ENCODE results near the gene SP140L.
"Not testable (repeated sequence)": the region's sequence is repeated elsewhere in the genome, so short reads cannot be mapped to it uniquely, and the experiment has no call there.

SP140L gene

DNA sequence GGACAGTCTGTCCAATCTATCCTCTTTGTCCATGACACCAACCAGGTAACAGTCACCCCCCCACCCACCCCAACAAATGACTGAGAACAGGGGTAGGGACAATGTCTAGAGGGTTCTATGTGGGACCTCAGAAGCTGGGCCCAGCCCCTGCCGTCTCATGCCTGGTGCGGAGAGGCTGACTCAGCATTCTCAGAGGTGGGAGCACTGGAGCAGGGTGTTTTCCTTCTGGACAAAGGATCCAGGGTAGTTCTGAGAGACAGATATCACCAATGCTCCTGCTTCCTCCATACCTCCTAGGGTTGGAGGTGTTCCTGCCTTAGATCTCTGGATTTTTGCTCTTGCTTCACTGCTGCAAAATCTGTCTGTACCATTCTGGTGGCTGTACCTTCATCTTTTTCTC, 55.1 kb downstream of the SP140L start:
- no peak for DNase-seq (ENCODE audit: low read depth)

DNA sequence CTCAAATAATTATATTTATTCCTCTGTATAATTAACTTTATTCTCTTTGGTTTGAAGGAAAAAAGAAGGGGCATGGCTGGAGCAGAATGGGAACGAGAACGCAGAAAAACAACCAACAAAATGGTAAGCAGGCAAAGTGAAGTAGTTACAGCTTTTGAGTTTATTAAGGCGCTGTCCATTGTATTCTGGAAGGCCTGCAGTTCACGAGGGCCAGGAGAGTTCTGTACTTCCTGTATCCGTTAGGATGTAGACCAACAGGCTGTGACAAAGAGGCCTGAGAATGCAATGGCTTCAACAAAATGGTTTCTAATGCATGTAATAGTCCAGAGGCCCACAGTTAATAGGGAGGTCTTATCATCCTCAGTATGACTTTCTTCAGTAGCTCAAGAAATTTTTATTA, 56.5 kb downstream of the SP140L start:
- DNase-seq (ENCODE audit: low read depth) = no peak

DNA sequence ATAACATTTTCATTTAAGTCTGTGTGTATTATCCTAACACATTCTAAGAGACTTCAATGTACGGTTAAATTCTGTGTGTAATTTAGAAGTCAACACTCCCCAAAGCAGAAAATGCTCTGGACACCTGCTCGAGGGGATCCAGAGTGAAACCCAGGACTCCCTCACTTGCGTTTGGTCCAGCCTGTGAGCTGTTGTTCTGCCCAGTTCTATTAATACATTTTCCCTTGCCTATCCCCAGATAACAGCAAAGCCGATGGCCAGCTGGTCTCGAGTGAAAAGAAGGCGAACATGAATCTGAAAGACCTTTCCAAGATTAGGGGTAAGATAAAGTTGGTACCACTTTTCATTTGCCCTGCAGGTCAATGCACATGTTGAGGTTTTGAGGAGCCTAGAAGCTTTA, 58.0 kb downstream of the SP140L start:
- DNase-seq (ENCODE audit: low read depth) = no peak

DNA sequence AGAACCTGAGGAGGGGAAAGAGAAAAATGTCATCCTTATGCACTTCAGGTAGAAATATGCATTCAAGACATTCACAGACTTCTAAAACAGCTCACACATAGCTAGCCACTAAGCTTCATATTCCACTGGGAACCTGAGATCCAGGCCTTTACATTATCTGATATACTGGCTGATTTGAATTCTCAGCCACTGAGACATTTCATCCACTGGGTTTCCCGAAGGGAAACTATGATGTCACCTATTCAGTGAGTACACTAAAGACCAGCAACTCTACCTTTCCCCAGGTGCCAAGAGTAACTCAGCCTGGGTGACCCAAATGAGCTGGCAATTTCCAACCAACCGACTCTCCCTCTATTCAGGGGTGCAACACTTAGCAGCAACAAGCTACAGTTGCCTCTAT, 67.3 kb downstream of the SP140L start:
- no peak for DNase-seq (ENCODE audit: low read depth)

DNA sequence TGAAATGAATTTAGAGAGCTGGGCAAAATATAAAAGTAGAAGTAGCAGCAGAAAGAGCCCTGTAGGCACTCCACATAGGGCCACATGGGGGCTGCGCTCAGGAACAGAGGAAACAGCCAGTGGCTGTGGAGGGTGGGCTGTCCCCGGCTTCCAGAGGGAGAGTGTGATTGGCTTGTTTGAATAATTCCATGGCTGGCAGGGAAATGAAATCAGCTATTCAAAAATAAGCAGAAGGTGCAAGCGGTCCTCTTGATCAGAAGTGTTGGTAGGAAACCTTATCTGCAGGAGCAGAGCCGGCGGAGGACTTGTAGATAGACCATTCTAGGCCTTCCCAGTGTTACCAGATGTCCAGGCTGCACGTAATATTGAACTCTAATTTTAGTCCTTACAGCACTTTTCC, 71.7 kb downstream of the SP140L start:
- not testable (repeated sequence) for DNase-seq (ENCODE audit: low read depth)

DNA sequence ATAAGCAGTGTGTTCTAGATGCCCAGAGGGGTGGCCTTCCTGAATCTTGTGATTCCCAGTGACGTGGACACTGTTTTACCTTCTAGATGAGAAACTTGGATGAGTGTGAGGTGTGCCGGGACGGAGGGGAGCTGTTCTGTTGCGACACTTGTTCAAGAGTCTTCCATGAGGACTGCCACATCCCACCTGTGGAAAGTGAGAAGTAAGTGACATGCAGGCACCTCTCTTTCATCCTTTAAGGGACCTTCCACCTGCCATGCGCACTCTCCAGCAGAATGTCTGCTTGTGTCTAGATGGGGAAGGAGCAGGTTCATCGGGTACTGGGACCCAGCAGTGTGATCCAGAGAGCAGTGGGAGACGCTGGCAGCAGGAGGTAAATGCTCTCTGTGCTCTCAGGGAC, 73.0 kb downstream of the SP140L start:
- no peak for DNase-seq (ENCODE audit: low read depth)

DNA sequence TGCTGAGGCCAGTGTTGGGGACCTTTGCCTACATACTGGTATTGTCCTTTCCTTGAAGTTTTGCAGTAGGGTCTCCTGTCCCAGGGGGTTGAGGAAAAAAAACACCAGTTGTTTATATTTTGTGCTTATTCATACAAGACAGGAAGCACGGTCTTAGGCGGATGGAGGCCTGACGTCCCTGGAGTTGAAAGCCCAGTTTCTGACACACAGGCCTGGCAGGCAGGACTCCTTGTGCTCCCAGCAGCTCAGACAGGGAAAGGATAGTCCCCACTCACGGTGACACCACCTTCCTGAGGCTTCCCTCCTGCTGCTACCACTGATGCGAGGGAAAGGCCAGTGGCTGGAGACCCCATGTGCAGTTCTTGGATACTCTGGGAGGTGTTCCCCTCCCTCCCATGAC, 73.5 kb downstream of the SP140L start:
- DNase-seq (ENCODE audit: low read depth) = no peak

DNA sequence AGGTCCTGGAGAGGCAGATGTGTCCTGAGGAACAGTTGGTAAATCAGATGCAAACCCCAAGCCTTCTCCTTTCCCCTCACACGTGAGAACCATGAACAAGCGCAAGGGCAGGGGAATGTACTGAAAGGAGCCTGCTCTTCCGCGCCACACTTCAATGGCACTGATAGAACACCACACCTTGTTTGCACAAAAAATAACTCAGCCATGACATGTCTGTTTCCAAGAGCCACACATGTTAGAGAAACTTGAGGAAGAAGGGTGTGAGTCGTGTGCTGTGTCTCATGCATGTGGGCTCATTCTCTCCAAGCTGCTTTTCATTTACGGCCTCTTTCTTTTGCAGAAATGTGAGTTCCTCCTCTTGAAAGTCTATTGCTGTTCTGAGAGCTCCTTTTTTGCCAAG, 74.0 kb downstream of the SP140L start:
- not testable (repeated sequence) for DNase-seq (ENCODE audit: low read depth)

DNA sequence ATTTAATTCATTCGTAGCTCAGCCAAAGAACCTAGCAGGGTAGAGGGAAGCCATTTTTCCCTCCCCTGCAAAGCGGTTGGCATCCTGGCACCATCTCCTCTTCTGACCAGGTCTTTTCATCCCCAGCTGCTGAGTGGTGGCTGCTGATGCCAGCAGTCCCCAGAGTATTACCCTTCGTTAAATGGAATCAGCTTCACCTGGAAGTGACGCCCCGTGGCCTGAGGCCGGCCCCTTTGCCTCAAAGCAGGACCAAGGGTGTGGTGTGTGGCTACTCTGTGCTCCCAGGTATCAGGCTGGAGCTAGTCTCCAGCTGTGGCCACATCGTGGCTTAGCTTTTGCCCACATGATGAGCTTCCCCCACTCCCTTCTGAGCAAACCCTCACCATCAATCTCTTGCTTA, 76.8 kb downstream of the SP140L start:
- DNase-seq (ENCODE audit: low read depth) = no peak

DNA sequence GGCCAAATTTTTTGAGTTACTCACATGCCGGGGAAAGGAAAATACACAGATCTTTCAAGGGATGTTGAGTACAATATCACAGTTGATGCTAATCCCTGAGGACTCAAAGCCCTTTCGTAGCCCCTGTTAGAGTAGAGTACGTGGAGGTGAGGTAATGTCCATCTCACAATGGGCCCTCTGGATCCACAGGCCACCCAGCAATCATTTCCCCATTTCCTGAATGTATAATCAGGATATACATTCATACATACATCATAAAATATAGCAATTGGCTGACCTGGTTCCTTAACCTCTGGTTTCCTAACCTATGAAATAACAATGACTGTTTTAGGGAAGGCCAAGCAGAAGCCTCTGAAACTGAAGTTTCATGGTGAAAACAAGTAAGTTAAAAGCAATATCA, 78.8 kb downstream of the SP140L start:
- DNase-seq (ENCODE audit: low read depth) = no peak

DNA sequence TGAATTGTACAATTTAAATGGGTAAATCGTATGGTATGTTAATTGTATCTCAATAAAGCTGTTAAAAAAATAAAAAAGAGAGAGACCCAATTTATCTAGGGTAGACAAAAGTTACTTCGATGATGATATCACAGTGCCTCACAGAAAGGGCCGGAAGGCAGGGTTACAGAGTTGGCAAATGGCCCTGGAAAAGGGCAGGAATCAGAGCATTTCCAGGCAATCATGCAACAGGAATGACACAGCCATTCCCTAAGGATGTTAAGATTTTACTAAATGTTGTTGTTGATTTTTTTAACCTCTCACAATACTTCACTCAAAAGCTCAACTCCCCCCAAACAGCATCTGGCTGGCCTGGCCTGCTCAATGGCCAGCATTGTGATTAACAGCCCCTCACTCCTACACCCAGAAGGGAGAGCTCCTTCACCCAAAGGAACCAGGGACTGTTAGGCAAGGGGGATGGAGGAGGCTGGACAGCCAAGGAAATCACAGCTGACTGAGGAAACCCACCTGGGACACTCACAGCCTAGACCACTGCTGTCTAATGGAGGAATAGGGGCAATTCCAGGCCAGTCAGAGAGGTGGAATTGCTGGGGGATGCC, 81.3 kb downstream of the SP140L start:
- no peak for DNase-seq (ENCODE audit: low read depth)

DNA sequence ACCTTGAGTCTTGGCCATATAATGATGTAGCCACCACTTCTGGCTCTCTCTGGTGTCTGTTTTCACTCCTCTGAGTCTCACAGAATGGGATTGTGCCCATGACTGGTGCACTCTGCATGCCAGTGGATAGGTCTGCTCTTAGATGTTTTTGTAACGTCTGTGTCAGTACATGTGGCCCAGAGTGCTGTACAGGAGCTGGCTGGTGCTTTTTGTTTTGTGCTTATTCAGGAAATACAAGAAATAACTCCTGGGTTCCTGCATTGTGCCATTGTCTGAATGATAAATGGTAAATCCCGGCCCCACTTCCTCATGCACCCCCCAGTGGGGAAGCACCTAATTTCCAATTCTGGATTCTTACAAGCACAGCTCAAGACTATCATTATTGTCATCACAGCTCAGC, 82.3 kb downstream of the SP140L start:
- not testable (repeated sequence) for DNase-seq (ENCODE audit: low read depth)

DNA sequence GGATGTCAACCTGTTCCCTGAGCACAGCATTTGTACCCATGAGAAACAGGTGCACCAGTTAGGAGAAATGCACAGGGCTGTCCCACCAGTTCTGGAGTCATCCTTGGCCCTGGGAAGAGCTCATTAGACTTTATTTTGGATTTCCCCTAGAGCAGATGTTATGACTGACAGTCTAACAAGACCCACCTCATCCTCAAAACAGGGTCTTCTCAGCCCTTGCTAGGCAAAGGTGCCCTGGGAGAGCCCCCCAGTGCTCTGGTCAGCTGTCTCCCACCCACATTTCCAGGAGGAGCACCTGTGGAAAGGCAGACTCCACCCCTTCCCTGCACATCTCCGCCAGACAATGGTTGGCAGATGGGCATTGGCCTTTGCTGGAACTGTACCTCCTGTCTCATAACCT, 83.3 kb downstream of the SP140L start:
- DNase-seq (ENCODE audit: low read depth) = no peak

DNA sequence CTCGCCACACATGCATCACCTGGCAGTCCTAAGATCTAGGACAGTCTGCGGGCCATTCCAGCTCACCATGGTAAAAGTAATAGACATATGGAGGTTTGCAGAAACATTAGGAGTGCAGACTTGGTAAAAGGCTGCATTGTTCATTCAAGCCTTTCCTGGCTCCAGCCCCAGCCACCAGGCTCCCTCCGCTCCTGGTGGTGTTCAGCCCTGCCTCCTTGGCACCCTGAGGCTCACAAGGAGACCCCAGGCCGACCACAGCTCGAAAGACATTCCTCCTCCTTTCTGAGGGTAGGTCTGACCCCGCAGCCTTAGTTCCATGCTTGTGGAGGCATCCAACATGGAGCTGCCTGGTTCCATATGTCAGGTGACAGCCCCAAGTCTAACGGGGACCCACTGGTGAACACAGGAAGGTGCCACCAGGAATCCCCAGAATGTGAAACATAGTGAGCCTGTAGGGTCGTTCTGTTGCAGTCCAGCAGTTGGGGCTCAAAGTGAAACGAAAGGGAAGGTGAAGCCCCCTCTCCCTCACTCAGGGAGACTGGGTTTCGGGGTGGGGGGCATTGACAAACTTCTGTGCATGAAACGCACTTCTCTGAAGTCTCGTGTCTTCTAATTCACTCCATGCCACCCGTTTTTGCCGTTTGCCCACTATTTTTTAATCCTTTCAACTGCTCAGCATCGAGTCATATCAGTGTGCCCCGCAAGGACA, 84.0 kb downstream of the SP140L start:
- DNase-seq (ENCODE audit: low read depth) = no peak

DNA sequence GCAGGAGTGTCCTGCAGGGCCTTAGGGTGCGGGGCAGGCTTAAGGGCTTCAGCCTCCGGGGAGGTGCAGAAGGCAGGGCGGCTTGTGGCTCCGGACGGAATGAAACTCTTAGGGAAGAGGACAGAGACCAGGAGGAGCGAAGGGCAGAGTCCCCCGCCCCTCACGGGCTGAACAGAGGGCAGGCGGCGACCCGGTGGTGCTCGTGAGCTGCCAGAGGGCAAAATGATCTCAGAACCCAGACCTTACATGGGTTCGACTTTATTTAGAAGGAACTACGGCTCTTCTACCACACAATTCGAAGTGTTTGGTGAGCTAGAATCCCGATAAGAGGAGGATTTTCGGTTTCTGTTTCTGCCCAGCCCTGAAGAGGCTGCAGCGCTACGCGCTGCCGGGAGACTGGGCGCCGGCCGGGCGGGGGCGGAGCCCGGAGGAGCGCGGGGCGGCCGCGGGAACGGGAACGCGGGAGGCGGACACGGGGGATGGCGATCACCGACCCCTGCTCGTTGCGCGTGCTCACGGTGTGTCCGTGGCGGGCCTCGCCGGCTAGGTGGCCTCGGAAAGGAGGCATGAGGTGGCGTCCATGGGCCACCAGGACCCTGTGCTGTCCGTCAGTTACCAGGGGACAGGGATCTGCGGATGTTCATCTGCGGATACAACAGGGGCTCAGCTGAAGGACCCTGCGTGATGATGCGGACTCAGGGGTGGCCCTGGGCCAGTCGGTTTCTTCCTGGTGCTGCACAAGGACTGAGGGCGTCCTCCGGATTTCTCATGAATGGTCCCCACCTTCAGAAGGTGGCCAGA, 84.8 kb downstream of the SP140L start:
- DNase-seq (ENCODE audit: low read depth) = peak; percentile 58

DNA sequence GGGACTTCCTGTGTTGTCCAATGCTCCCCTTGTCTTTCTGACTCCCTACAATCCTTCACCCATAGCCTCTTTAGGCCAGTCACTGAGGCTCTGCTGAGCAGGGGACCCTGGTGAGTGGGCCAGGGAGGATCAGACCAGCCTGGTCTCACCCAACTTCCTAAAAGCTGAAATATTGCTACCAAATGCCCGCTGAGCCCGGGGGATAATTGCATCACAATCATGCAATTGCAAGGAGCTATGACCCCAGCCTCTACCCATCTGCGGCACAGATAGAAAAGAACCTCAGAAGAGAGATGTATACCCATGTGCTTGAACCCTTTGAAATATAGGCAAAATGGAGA, 85.3 kb downstream of the SP140L start:
- DNase-seq (ENCODE audit: low read depth) = no peak

DNA sequence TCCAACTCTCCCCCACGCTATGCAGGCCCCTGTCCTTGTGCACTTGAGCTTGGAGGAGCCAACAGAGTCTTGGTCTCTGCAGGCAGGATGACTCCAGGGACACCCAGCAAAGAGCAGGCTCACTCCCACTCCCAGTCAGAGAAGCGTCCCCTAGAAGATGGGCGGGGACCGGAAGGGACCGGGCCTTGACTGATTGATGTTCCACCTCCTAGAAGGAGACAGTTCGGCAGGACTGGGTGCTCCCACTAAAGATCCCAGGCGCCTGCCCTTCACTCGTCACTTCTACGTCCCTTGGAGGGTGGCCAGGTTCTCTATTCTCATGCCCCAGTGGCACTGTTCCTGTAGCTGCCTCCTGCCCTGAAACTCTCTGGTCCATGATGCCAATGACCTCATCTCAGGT, 85.9 kb downstream of the SP140L start:
- DNase-seq (ENCODE audit: low read depth) = no peak

DNA sequence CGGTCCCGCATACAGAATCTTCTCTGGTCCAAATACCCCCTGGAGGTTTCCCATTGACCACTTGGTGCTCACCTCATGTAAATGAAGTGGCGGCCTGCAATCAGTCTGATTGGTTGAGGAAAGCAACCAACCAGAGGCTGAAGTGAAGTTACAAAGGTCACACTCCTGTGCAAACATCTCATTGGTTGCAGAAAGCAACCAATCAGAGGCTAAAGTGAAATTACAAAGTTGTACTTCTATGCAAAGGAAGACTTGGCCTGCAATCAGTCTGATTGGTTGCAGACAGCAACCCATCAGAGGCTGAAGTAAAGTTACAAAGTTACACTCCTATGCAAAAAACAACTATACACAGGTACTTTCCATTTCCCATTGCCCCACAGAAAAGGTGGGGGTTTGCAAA, 86.5 kb downstream of the SP140L start:
- no peak for DNase-seq (ENCODE audit: low read depth)

DNA sequence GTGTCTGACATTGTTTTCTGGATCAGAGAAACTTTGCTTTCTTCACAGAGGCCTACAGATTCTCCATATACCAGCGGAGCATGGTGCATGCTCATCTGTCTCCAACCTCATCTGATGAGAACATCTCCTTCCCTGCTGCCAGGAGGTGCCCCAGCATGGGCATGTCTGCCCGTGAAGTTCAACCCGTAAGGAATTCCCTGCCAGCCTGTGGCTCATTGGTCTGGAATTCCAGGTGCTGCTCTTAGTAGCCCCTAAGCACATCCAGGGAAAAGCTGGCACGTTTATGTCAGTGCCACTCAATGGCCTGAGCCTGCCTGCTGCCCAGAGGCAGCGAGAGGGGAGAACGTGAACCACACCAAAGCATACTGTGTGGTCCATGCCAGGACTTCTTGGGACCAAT, 87.3 kb downstream of the SP140L start:
- no peak for DNase-seq (ENCODE audit: low read depth)

DNA sequence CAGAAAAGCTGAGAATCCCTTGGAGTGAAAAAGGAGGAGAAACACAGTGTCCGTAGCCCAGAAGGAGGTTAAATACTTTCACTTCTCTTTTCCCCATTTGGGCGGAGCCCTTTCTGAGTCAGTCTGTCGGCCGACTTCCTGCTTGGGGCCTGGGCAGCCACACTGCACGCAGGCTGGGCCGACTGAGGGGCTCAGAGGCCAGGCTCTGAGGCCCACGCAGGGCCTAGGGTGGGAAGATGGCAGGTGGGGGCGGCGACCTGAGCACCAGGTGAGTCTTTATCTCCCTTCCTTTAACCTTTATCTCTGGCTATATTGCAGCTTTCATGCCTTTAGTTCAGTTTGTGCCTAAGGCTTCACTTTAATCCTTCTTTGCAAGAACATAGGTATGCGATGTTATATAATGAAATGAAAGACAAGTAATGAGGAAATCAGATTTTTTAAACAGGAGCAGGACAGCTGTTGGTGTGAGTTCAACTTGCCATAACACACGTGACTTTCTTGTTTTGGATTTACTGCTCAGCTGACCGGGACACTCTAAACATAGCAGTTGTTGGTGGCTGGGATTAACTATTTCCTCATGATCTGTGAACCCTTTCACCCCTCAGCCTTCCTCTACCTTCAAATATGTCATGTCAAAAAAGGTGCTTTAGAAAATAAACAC, 89.2 kb downstream of the SP140L start, which contains the start of gene SP100:
TSS of gene SP100 (plus strand) at position 141 of the 661 bp plus-strand sequence. CDS start at position 237, 96 bp downstream.
- DNase-seq (ENCODE audit: low read depth) = peak; percentile 65

DNA sequence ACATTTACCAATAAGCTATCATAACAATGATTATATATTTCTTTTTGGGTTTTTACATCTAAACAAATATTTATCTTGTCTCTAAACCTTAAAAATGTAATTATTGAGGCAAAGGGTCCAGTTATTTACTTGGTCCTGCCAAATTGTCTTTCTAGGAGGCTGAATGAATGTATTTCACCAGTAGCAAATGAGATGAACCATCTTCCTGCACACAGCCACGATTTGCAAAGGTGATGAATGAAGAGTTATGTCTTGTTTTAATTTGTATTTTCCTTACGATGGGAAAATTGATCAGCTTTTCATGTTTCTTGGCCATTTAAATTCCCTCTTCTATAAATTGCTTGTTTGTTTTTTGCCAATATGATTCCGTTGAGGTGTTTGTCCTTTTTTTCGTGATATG, 90.4 kb downstream of the SP140L start:
- DNase-seq (ENCODE audit: low read depth) = no peak

DNA sequence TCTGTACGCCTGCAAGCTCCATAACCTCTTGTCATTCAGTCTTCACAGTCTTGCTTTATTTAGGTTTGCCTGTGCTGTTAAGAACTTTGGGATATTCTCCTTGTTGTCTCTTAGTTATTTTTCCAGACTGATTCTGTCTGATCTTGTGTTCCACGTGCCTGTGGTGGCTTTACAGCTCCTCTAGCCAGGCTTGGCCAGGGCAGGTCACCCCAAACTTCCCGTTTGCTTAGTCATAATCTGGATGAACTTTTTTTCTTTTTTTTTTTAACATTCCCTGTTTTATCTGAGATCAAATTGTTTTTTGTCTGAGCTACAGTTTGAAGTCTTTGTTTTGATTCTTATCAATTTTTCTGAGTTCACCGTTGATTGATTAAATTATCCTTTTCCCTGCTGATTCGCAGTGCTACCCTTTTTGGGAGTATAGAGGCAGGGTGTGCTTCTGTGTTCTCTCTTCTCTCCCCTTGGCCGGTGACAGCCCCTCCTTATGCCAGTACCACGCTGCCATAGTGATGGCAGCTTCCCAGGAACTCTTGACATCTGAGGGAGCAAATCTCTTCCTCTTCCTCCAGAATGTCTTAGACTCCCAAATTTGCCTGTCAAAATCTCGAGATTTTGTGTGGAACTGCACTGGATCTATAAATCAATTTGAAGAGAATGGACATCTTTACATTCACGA, 91.5 kb downstream of the SP140L start:
- DNase-seq (ENCODE audit: low read depth) = no peak
